ENCODE measurements around the gene FRMD1. TPM values are rescaled to one million over a fixed set of nuclear protein-coding genes. Genes with fewer than 3 reads are reported as not detected.

FRMD1 gene
- total and polyA plus RNA-seq, 2 donors, result 1.3 to 23.1 TPM

DNA sequence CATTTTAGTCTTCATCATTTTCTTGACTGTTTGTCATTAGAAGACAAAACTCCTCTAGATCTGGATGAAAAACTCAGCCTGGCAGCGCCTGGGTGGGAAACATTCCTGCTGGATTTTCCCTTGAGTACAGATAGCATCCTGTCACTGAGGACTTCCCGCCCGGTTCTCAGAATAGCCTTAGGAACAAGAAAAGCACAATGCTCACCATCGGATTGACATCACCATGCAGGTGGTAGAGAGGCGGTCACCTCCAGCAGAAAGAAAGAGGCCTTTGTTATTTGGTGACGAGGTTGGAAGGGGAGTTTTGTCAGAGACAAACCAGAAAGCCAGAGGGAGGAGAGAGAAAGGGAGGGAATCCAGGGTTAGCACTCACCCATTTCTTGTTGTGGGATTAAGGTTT lies 41.8 kb downstream of the FRMD1 start:
- peaks cover 6 to 13% of the 10 kb centered on the region in 2 donors for H3K27me3 ChIP-seq (ENCODE audit: control insufficient read depth in 2 of 2, insufficient read depth in 1 of 2, low read length in 1 of 2)
- H3K4me3 ChIP-seq (ENCODE audit: low read length in 2 of 2), result no peak overlapping the region
- no peak overlapping the region for H3K27ac ChIP-seq (ENCODE audit: low read depth in 1 of 2, low read length in 1 of 2)
- H3K36me3 ChIP-seq (ENCODE audit: control insufficient read depth in 2 of 2, insufficient read depth in 2 of 2, low read length in 1 of 2), result no peaks in the 10 kb centered on the region
- peaks cover 3 to 55% of the 10 kb centered on the region in 2 donors for H3K9me3 ChIP-seq (ENCODE audit: control insufficient read depth in 2 of 2, insufficient read depth in 1 of 2, low read length in 1 of 2)
- no peak for DNase-seq (ENCODE audit: low read depth in 6 of 9, low spot score in 9 of 9)
- WGBS, result 94% methylated on average over 6 of the region's 6 CpGs
- peaks cover 3 to 4% of the 10 kb centered on the region in 2 donors for H3K4me1 ChIP-seq (ENCODE audit: control insufficient read depth in 2 of 2, insufficient read depth in 2 of 2, low read length in 2 of 2)

DNA sequence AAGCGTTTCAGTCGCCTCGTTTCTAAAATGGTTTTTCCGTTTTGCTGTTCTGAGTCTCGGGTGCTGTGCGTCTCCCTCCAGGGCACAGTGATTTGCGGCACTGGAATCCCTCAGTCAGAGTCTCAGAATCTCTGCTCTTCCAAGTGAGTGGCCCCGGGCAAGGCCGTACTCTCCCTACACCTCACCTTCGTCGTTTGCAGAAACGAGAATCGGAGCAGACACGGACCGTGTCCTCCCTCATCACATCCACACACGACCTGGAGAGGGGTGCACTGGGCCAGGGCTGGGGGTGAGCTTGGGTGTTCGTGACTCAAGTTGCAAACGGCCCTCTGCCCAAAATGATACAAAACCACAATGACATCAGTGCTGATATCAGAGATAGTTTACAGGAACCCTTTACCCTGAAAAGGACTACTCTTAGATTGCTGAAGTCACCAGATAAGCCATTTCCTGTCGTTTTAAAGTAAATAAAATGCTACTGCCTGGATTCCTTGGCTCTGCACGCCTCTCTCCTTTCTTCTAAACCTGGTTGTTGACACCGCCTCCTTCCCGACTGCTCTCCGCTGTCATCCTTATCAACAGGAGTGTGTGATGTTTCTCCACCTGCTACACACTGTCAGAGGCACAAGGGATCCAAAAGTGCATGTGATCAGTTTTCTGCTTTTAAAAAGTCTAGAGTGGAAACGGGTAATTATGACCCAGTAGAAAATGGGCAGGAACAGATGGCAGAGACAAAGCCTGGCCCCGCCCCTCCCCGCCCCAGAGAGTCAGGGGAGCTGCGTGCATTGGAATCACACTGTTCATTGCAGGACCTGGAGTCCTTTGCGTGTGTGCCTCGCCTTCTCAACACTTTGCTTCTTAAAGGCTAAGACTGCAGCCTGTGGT lies 43.1 kb downstream of the FRMD1 start:
- Histone ChIP-seq H3K4me3 (ENCODE audit: low read length in 2 of 2) (peak overlapping the region in 1 of 2 donors; percentile 29), H3K27ac (ENCODE audit: low read depth in 1 of 2, low read length in 1 of 2) (peak overlapping the region; percentile 26 to 77), H3K36me3 (ENCODE audit: control insufficient read depth in 2 of 2, insufficient read depth in 2 of 2, low read length in 1 of 2) (no peaks in the 10 kb centered on the region), H3K27me3 (ENCODE audit: control insufficient read depth in 2 of 2, insufficient read depth in 1 of 2, low read length in 1 of 2) (peaks cover 6 to 13% of the 10 kb centered on the region in 2 donors), H3K9me3 (ENCODE audit: control insufficient read depth in 2 of 2, insufficient read depth in 1 of 2, low read length in 1 of 2) (peaks cover 3 to 44% of the 10 kb centered on the region in 2 donors), H3K4me1 (ENCODE audit: control insufficient read depth in 2 of 2, insufficient read depth in 2 of 2, low read length in 2 of 2) (peaks cover 3 to 4% of the 10 kb centered on the region in 2 donors)
- WGBS, result 11% methylated on average over 29 of the region's 29 CpGs
- DNase-seq (ENCODE audit: low read depth in 6 of 9, low spot score in 9 of 9), result no peak

DNA sequence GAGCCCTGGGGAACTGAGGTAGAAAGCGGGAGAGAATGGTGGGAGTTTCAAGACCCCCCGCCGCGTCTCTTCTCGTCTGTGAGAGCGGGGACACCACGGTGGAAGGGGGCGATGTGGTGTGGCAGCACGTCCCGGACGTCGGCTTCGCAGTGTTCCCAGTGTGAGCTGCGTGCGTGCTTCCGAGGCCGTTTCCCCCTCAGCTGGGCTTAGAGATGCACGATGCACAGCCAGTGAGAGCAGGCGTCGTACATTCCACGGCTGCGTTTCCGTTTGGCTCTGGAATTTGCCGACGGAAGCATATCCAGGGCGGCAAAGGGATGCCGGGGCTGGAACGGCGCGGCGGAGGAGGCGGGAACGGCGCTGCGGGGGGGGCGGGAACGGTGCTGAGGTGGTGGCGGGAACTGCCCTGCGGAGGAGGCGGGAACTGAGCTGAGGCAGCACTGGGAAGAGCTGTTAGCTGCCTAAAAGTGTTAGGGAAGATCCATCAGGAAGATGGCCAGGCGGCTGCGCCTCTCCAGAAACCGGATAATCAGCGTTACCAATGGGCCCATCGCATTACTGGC lies 43.8 kb downstream of the FRMD1 start:
- H3K4me3 ChIP-seq (ENCODE audit: low read length in 2 of 2), result peak overlapping the region in 1 of 2 donors; percentile 29
- DNase-seq (ENCODE audit: low read depth in 6 of 9, low spot score in 9 of 9), result no peak
- peaks cover 3 to 37% of the 10 kb centered on the region in 2 donors for H3K9me3 ChIP-seq (ENCODE audit: control insufficient read depth in 2 of 2, insufficient read depth in 1 of 2, low read length in 1 of 2)
- H3K4me1 ChIP-seq (ENCODE audit: control insufficient read depth in 2 of 2, insufficient read depth in 2 of 2, low read length in 2 of 2), result peaks cover 3 to 4% of the 10 kb centered on the region in 2 donors
- H3K36me3 ChIP-seq (ENCODE audit: control insufficient read depth in 2 of 2, insufficient read depth in 2 of 2, low read length in 1 of 2), result no peaks in the 10 kb centered on the region
- H3K27me3 ChIP-seq (ENCODE audit: control insufficient read depth in 2 of 2, insufficient read depth in 1 of 2, low read length in 1 of 2), result peaks cover 6 to 13% of the 10 kb centered on the region in 2 donors
- H3K27ac ChIP-seq (ENCODE audit: low read depth in 1 of 2, low read length in 1 of 2), result peak overlapping the region in 1 of 2 donors; percentile 77
- 28% methylated on average over 45 of the region's 45 CpGs for WGBS

DNA sequence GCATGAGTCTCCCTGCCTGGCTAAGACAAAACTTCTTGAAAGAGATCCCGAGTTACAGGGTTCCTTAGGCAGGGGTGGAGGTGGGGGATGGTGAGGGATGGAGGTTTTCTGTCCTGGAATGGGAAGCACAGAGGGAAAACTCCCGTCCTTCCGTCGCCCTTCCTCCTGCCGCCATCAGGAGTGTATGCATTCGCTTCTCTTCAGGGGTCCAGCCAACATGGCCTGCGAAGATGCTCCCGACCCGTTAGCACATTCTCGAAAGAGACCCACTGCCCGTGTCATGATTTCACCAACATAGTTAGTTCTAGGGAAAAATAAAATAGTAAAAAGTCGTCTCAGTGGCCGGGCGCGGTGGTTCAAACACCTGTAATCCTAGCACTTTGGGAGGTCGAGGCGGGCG lies 44.5 kb downstream of the FRMD1 start:
- WGBS, result 97% methylated on average over 18 of the region's 18 CpGs
- H3K36me3 ChIP-seq (ENCODE audit: control insufficient read depth in 2 of 2, insufficient read depth in 2 of 2, low read length in 1 of 2), result no peaks in the 10 kb centered on the region
- no peak overlapping the region for H3K4me3 ChIP-seq (ENCODE audit: low read length in 2 of 2)
- H3K27ac ChIP-seq (ENCODE audit: low read depth in 1 of 2, low read length in 1 of 2), result peak overlapping the region in 1 of 2 donors; percentile 5
- no peak for DNase-seq (ENCODE audit: low read depth in 6 of 9, low spot score in 9 of 9)
- peaks cover 3 to 4% of the 10 kb centered on the region in 2 donors for H3K4me1 ChIP-seq (ENCODE audit: control insufficient read depth in 2 of 2, insufficient read depth in 2 of 2, low read length in 2 of 2)
- peaks cover 6 to 13% of the 10 kb centered on the region in 2 donors for H3K27me3 ChIP-seq (ENCODE audit: control insufficient read depth in 2 of 2, insufficient read depth in 1 of 2, low read length in 1 of 2)
- H3K9me3 ChIP-seq (ENCODE audit: control insufficient read depth in 2 of 2, insufficient read depth in 1 of 2, low read length in 1 of 2), result peaks cover 3 to 31% of the 10 kb centered on the region in 2 donors

DNA sequence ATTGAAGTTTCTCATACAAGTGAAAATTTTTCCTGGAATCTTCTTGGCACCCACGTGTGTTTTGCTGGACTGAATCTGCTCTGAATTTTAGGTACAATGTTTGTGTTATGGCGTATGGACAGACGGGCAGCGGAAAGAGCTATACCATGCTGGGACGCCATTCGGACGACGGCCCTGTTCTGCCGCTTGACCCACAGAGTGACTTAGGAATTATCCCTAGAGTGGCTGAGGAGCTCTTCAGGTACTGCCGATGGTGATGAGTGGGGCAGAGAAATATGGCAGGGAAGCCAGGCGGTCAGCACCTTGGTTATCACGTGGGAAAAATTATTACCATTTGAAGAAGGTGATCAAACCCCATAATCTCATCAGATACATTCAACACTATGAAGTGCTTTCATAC lies 45.2 kb downstream of the FRMD1 start:
- Histone ChIP-seq H3K36me3 (ENCODE audit: control insufficient read depth in 2 of 2, insufficient read depth in 2 of 2, low read length in 1 of 2) (no peaks in the 10 kb centered on the region), H3K4me3 (ENCODE audit: low read length in 2 of 2) (no peak overlapping the region), H3K9me3 (ENCODE audit: control insufficient read depth in 2 of 2, insufficient read depth in 1 of 2, low read length in 1 of 2) (peaks cover 1 to 26% of the 10 kb centered on the region in 2 donors), H3K4me1 (ENCODE audit: control insufficient read depth in 2 of 2, insufficient read depth in 2 of 2, low read length in 2 of 2) (peaks cover 3 to 4% of the 10 kb centered on the region in 2 donors), H3K27me3 (ENCODE audit: control insufficient read depth in 2 of 2, insufficient read depth in 1 of 2, low read length in 1 of 2) (peaks cover 6 to 13% of the 10 kb centered on the region in 2 donors), H3K27ac (ENCODE audit: low read depth in 1 of 2, low read length in 1 of 2) (no peak overlapping the region)
- 98% methylated on average over 12 of the region's 12 CpGs for WGBS
- DNase-seq (ENCODE audit: low read depth in 6 of 9, low spot score in 9 of 9), result no peak

DNA sequence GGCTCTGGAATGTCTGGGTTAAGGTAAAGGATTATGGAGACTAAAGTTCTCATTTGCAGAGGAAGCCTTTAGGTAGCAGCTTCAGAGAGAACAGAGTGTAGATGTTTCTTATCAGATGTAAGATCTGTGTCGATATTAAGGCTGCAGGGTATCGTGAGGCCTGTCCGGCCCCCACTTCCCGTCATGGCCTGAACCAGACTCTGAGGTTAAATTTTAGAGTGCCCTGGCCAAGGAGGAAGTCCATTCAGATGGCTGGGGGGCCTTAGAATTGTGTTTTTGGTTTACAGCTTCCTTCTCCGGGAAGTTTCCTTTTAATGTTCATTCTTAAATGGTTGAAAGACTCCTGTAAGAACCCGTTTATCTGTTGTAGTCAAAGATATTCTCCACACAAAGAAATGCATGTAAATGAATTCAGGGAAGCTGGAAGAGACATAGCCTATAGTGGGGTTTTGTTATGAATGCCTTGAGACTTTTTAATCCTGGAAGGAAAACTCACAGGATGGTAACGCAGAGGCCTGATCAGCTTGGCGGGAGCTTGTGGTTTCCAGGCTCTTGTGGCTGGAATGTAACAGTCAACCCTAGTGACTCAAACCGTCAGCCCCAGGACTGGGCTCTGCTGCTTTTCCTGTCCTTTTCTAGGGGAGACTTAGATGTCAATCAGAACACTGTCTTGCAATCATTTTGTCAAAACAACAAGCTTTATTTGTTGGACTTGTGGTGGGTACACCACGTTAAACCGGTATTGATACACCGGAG lies 46.8 kb downstream of the FRMD1 start:
- peaks cover 6 to 13% of the 10 kb centered on the region in 2 donors for H3K27me3 ChIP-seq (ENCODE audit: control insufficient read depth in 2 of 2, insufficient read depth in 1 of 2, low read length in 1 of 2)
- H3K4me1 ChIP-seq (ENCODE audit: control insufficient read depth in 2 of 2, insufficient read depth in 2 of 2, low read length in 2 of 2), result peaks cover 3 to 4% of the 10 kb centered on the region in 2 donors
- H3K9me3 ChIP-seq (ENCODE audit: control insufficient read depth in 2 of 2, insufficient read depth in 1 of 2, low read length in 1 of 2), result peaks cover 1 to 15% of the 10 kb centered on the region in 2 donors
- H3K27ac ChIP-seq (ENCODE audit: low read depth in 1 of 2, low read length in 1 of 2), result no peak overlapping the region
- DNase-seq (ENCODE audit: low read depth in 6 of 9, low spot score in 9 of 9), result no peak
- 33% methylated on average over 12 of the region's 12 CpGs for WGBS
- H3K36me3 ChIP-seq (ENCODE audit: control insufficient read depth in 2 of 2, insufficient read depth in 2 of 2, low read length in 1 of 2), result no peaks in the 10 kb centered on the region
- no peak overlapping the region for H3K4me3 ChIP-seq (ENCODE audit: low read length in 2 of 2)

DNA sequence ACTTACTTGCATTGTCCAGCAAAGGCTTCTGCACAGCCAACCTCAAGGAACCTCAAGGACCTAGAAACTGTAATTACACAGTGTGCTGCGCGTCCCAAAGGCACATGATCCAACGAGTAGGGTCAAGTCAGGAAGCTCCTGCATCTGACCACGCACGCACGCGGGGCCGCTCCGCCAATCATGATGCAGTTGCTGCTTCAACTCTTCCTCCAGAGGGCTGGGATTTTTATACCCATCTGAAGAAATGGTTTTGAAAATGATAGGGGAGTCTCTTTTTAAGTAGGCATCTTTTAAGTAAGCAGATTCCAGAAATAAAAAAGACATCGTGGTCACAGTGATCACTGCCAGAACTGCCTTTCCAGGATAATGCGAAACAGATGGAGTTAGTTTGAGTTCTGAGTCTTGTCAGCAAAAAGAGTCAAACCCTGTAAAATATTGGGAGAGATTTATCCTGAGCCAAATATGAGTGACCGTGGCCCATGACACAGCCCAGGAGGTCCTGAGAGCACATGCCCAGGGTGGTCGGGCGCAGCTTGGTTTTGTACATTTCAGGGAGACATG lies 47.5 kb downstream of the FRMD1 start:
- H3K4me1 ChIP-seq (ENCODE audit: control insufficient read depth in 2 of 2, insufficient read depth in 2 of 2, low read length in 2 of 2), result peaks cover 3 to 4% of the 10 kb centered on the region in 2 donors
- no peak for DNase-seq (ENCODE audit: low read depth in 6 of 9, low spot score in 9 of 9)
- no peaks in the 10 kb centered on the region for H3K36me3 ChIP-seq (ENCODE audit: control insufficient read depth in 2 of 2, insufficient read depth in 2 of 2, low read length in 1 of 2)
- peaks cover 6 to 13% of the 10 kb centered on the region in 2 donors for H3K27me3 ChIP-seq (ENCODE audit: control insufficient read depth in 2 of 2, insufficient read depth in 1 of 2, low read length in 1 of 2)
- peak overlapping the region in 1 of 2 donors; percentile 8 for H3K27ac ChIP-seq (ENCODE audit: low read depth in 1 of 2, low read length in 1 of 2)
- H3K4me3 ChIP-seq (ENCODE audit: low read length in 2 of 2), result no peak overlapping the region
- H3K9me3 ChIP-seq (ENCODE audit: control insufficient read depth in 2 of 2, insufficient read depth in 1 of 2, low read length in 1 of 2), result peaks cover 1 to 15% of the 10 kb centered on the region in 2 donors
- 94% methylated on average over 14 of the region's 14 CpGs for WGBS

DNA sequence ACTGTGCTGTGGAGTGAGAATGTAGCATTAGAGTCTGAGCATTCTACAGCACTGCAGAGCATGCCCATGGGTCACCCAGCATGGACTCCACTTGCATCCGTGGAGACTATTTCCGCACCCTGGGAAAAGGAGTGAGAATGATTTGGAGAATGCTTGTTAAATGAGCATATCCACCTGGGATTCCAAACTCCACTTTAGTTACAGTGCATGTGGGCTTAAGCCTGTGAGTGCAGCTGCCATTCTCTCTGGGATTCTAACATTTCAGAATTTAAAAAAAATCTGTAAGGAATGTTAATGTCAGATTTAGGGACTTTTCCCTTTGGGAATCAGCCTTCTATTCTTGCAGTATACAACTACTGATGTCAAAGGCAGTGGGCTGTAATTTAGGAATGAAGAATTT lies 48.1 kb downstream of the FRMD1 start:
- no peak for DNase-seq (ENCODE audit: low read depth in 6 of 9, low spot score in 9 of 9)
- no peak overlapping the region for H3K27ac ChIP-seq (ENCODE audit: low read depth in 1 of 2, low read length in 1 of 2)
- H3K9me3 ChIP-seq (ENCODE audit: control insufficient read depth in 2 of 2, insufficient read depth in 1 of 2, low read length in 1 of 2), result peaks cover 1 to 16% of the 10 kb centered on the region in 2 donors
- WGBS, result 92% methylated on average over 2 of the region's 2 CpGs
- no peak overlapping the region for H3K4me3 ChIP-seq (ENCODE audit: low read length in 2 of 2)
- peaks cover 2 to 13% of the 10 kb centered on the region in 2 donors for H3K27me3 ChIP-seq (ENCODE audit: control insufficient read depth in 2 of 2, insufficient read depth in 1 of 2, low read length in 1 of 2)
- H3K36me3 ChIP-seq (ENCODE audit: control insufficient read depth in 2 of 2, insufficient read depth in 2 of 2, low read length in 1 of 2), result no peaks in the 10 kb centered on the region
- H3K4me1 ChIP-seq (ENCODE audit: control insufficient read depth in 2 of 2, insufficient read depth in 2 of 2, low read length in 2 of 2), result peaks cover 3 to 4% of the 10 kb centered on the region in 2 donors
